ENCODE measurements around the gene ZNF132. TPM values are rescaled to one million over a fixed set of nuclear protein-coding genes. Genes with fewer than 3 reads are reported as not detected.
"Not testable (repeated sequence)": the region's sequence is repeated elsewhere in the genome, so short reads cannot be mapped to it uniquely, and the experiment has no call there.

The ZNF132 gene
- 1 to 10 TPM; 2.9 to 3.8 TPM for total RNA-seq
- long read RNA-seq, donor 1 = 0 reads
- long read RNA-seq, donor 2, partial matches to known transcripts = 0 of 2 reads
- long read RNA-seq, donor 2, other reads (novel, unspliced or antisense) = 0 of 2 reads

DNA sequence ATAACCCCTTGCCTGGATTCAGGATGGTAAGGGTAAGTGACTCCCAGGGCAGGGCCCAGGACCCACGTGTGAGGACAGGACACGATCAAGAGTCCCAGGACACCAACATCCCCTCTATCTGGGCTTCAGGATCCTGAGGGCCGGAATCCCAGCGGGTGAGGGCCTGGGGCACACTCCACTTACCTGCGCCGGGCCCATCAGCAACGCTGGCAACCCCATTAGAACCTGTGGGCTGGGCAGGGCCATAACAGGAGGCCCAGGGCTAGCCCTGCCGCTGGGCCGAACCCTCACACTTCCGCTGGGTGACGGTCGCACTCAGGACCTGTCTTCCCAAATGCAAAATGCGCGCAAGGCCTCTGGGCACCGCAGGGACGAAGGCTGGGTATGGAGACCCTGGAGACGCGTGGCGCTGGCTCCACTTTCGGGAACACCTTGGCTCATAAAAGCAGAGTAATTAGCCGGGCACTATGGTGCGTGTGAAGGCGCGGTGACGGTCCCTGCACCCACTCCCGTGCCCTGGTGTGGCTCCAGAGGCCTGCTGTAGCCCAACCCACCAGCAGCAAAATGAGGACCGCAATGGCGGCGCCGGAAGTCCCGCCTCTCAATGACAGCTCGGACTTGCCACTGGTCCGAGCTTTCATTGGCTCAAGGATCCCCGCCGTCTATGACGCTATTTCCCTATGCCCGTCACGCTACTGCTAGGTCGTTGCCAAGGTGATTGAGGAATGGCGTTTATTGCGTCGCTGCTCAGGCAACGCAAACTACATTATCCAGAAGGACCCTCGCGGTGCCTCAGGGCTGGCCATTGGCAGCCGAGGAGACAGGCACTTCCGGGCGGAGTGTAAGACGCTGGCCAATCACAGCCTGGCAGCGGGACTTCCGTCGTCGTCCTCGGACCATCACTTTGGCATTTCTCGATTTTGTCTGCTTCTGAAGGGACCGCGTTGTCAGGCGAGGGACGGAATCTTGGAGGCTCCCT, at the start of gene ZNF132:
TSS of gene ZNF132 (minus strand) at position 578 of the 979 bp plus-strand sequence. CDS start at position 246, 332 bp downstream.
- intact Hi-C loops (cut with DNase I) = no loop called here
- peak; percentile 99 for DNase-seq (ENCODE audit: low spot score)

- DNase-seq (ENCODE audit: low spot score); intact Hi-C loops (cut with DNase I): not testable (repeated sequence)
Measured at GRCh38 chr19:58484349-58484748, 44.4 kb upstream of the ZNF132 start.

- intact Hi-C loops (cut with DNase I) = no loop called here
- DNase-seq (ENCODE audit: low spot score) = no peak
Measured at GRCh38 chr19:58483776-58484175, 43.8 kb upstream of the ZNF132 start.

GRCh38 chr19:58482372-58482771, 42.4 kb upstream of the ZNF132 start:
- intact Hi-C loops (cut with DNase I) = no loop called here
- no peak for DNase-seq (ENCODE audit: low spot score)

DNA sequence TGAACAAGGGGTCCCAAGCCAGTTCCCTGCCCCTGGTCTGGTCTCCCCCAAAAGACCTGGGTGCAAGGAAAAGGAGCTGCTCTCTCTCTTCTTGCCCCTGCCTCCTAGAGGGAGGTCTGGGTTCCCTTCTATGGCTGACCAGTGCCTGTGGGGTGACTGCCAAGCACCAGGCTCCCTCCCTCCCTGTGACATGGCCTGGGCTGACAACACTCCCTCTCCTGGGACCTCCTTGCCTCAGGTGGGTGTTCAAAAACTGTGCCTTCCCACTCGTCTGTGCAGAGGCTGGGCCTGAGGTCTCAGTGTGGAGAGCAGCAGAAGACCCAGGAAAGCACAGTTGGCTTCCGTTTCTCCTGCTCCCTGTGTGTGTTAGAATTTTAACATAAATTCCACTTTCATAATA, 40.9 kb upstream of the ZNF132 start:
- intact Hi-C loops (cut with DNase I) = no loop called here

DNA sequence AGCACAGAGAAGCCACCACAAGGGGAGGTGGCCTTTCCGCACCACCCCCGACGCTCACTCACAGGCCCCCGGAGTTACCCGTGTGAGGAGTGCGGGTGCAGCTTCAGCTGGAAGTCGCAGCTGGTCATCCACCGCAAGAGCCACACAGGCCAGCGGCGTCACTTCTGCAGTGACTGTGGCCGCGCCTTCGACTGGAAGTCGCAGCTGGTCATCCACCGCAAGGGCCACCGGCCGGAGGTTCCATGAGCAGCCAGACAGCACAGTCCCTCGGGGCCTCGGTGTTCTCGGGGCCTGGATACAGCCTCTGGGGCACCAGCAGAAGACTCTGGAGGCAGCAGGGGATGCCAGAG, 40.5 kb upstream of the ZNF132 start:
- intact Hi-C loops (cut with DNase I) = no loop called here
- no peak for DNase-seq (ENCODE audit: low spot score)

More for the DNA sequence above, 40.9 kb upstream of the ZNF132 start:
- no peak for DNase-seq (ENCODE audit: low spot score)

- intact Hi-C loops (cut with DNase I) = no loop called here
- no peak for DNase-seq (ENCODE audit: low spot score)
Measured at GRCh38 chr19:58479736-58480480, 40.0 kb upstream of the ZNF132 start.

DNA sequence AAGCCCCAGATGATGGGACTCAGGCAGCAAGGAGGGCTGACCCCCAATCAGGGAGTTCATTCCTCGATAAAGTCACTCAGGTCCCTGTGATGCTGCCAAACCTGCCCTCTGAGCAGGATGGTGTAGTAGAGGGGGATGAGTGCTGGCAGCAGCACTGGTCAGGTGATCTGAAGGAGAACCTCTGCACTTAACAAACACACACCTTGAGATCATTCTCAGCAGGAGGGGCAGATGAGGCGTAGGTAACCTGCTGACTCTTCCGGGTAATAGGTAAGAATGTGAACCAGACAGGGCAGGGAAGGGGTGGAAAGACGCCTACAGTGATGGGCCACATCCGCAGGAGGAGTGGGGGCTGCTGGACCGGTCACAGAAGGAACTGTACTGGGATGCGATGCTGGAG, 39.4 kb upstream of the ZNF132 start:
- DNase-seq (ENCODE audit: low spot score) = no peak
- intact Hi-C loops (cut with DNase I) = no loop called here

GRCh38 chr19:58477871-58478270, 37.9 kb upstream of the ZNF132 start:
- intact Hi-C loops (cut with DNase I) = no loop called here
- peak; percentile 85 for DNase-seq (ENCODE audit: low spot score)

- no peak for DNase-seq (ENCODE audit: low spot score)
- intact Hi-C loops (cut with DNase I) = no loop called here
Measured at GRCh38 chr19:58477130-58477529, 37.2 kb upstream of the ZNF132 start.

GRCh38 chr19:58476498-58477015, 36.6 kb upstream of the ZNF132 start:
- intact Hi-C loops (cut with DNase I) = no loop called here
- peak; percentile 87 for DNase-seq (ENCODE audit: low spot score)

DNA sequence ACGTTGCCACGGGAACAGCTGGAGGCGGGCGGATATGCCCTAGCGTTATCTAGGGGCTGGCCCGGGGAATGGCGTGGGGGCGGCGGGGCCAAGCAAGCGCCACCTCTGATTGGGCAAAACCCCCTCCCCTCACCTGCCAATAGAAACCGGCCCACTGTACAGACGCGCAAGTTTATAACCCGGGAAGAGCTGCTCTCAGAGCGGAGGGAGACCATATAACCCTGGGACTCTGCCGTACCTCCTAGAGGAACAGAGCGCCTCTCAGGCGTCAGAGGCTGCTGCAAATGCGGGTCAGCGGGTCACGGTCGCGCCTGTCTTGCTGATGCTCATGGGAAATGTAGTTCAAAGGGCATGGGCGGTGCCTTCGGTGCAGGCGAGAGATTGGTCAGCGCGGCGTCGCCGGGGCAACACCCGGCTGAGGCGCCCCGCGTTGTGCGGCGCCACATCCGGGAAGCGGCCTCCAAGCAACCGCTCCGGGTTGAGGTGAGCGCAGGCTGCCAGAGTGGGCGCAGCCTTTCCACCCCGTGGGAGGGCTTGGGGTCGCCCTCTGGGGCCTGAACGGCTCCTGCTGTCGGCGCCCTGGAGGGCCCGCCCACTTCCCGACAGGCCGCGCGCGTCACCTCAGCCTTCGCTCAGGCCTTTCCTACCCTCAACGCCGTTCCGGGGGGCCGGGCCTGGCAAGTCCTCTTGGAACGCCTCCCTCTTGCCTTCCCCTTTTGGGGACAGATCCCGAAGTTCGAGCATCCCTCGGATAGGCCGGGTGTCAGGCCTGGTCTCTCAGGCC, 36.0 kb upstream of the ZNF132 start, which contains the start of gene ZNF446:
TSS of gene ZNF446 (plus strand) at position 639 of the 784 bp plus-strand sequence. CDS start 867 bp downstream, outside the sequence.
- peak; percentile 99 for DNase-seq (ENCODE audit: low spot score)
- intact Hi-C loops (cut with DNase I) = no loop called here

GRCh38 chr19:58474997-58475713, 35.2 kb upstream of the ZNF132 start:
- no peak for DNase-seq (ENCODE audit: low spot score)
- intact Hi-C loops (cut with DNase I) = no loop called here

DNA sequence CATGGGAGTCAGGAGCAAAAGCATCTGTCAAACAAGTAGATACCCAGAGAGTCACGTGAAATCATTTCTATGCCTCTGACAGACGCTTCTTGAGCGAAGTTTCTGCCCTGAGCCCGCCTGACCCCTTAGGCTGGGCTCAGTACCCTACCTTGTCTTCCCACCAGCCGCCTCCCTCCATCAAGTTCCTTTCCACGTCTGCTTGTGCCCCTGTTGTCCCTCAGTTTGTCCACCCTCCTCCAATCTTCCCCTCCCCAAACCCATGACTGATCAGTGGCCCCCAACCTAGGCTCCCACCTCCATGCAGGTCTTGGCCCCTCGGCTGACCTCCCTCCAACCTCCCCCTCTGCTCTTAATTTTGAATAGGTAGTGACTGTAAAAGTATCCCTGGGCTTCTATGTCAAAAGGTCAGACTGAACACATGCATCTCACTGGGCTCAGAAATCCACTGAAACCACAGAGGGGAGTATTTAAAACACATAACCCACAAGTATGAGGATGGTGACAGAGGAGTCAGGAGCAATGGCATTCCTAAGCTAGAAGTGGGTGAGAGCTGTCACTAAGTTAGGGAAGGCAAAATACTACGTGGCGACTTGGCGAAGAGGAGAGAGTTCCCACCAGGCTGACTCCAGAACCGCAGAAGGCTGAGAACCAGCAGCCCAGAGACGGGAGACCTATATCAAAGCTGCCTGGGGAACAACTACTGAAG, 34.5 kb upstream of the ZNF132 start:
- intact Hi-C loops (cut with DNase I) = no loop called here

GRCh38 chr19:58473775-58474174, 33.8 kb upstream of the ZNF132 start:
- DNase-seq (ENCODE audit: low spot score) = no peak
- intact Hi-C loops (cut with DNase I) = no loop called here

More for the DNA sequence above, 34.5 kb upstream of the ZNF132 start:
- DNase-seq (ENCODE audit: low spot score) = no peak

GRCh38 chr19:58471736-58472135, 31.8 kb upstream of the ZNF132 start:
- intact Hi-C loops (cut with DNase I) = no loop called here
- no peak for DNase-seq (ENCODE audit: low spot score)

DNA sequence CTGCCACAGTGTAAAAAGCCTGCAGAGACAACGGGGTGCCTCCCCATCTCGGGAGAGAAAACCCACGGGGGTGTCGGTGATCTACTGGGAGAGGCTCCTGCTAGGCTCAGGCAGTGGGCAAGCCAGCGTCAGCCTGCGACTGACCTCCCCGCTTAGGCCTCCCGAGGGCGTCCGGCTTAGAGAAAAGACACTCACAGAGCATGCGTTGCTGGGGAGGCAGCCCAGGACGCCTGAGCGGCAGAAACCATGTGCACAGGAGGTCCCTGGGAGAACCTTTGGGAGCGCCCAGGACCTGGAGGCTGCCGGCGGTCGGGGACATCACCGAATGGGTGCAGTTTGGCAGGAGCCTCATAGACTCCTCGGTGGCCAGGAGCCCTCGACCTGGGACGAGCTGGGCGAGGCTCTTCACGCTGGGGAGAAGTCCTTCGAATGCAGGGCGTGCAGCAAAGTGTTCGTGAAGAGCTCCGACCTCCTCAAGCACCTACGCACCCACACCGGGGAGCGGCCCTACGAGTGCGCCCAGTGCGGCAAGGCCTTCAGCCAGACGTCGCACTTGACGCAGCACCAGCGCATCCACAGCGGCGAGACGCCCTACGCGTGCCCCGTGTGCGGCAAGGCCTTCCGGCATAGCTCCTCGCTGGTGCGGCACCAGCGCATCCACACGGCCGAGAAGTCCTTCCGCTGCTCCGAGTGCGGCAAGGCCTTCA, 31.0 kb upstream of the ZNF132 start:
- intact Hi-C loops (cut with DNase I); DNase-seq (ENCODE audit: low spot score): not testable (repeated sequence)

All from posterior vena cava (tissue), 2 donors.